HG02840 (cell line): ENCODE data around the gene CNIH3.

Source experiments
- ATAC-seq: cut with Tn5 transposase; IDR thresholded peaks from one replicate; pipeline ENCODE4 v1.9.1; 2021; ENCODE audit warnings: mild to moderate bottlenecking, moderate library complexity, moderate number of reproducible peaks; ENCODE audit not compliant: unreplicated experiment, low FRiP score

The CNIH3 gene

DNA sequence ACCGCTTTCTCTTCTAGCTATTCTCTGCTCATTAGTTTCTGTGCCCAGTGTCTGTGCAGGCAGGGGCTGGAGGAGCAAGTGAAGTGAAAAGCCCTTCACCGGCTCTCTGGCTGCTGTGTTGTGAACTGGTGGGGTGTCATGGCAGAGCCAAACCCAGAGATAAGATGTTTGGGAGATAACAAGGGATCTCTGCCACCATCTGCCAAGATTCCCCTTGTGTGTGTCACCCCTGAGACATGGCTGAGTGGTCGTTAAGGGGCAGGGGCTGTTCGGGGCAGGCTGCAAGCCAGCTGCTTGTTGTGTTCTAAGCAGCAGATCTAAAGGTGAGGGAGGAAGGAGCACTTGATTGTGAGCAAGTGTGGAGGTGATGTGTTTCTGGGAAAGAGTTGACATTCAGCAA lies 24.5 kb downstream of the CNIH3 start:
- ATAC-seq: no peak

DNA sequence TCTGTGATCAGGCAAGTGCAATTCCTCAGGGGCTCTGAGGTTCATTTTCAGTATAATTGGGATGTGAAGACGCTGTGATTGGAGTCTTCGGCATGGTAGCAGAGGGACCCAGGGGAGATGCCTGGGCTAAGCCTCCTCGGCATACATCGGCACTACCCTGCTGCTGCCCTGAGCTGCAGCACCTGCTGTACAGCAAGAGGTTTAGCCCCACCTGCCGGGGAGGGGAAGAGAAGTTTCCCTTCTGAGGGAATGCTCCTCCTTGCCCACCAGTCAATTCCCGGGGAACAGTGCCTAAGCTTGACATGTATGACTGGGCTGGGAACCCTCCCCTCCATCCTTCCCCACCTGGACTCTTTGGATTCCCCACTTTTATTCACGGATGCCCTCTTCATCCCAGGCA lies 24.9 kb downstream of the CNIH3 start:
- no peak for ATAC-seq

DNA sequence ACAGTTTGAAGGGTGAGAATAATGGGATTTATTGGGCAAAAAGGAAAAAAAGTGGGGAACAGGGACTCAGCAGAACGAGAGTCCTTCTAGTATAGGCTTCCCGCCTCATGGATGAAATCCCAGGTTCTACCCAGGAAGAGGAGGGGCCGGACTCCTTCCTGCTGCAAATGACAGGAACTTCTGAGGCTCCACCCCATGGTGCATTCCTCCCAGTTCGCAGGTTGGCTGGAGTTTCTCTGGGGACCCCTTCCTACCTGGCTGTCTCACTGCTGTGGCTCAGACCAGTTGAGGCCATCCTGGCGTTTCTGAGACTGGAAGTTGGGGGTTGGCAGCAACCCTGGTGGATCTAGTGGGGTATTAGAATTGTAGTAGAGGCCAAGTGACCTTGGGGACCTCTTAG lies 27.5 kb downstream of the CNIH3 start:
- no peak for ATAC-seq

DNA sequence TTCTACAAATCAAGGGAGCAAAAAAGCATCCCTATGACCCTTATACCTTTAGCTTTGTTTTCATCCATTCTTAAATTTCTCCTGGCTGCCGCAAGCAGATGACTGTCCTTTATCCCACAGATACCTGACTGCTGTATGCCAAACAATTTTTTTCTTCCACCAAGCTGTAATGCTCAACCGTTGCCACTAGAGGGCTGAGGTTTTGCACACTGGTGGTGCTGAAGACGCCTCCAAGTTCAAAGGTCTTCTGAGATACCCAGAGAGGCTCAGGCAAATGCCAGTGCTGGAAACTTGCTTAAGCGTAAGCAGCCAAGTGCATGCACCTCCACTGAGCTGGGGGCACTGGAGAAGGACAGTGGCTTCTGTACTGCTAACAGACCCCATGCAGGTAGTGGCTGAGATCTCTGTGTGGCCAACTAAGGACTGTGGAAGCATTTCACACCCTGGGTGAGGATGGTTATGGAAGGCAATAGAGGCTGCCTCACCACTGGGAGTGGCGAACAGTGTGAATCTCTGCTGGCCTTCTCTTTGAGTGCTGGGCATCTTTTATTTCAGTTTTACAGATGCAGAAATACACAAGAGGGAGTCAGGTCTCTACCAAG lies 28.5 kb downstream of the CNIH3 start:
- ATAC-seq: peak; percentile 53

DNA sequence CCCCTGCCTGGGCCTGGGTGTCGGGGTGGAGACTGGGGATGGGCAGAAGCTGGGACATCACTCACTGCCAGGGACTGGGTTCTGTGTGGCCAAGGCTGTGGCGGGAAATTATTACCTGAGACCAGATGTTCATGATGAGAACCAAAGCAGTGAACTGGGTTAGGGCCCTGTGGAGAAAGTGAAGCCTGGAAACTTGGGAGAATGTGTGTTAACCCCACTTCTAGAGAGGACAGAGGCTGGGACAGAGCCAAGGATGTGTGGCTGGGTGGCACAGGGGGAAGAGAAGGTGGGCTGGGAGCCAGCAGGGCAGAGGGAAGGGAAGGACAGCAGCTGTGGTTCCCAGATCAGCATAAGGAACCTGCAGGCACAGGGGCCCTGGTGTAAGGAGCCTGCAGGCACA lies 31.3 kb downstream of the CNIH3 start:
- ATAC-seq: no peak

DNA sequence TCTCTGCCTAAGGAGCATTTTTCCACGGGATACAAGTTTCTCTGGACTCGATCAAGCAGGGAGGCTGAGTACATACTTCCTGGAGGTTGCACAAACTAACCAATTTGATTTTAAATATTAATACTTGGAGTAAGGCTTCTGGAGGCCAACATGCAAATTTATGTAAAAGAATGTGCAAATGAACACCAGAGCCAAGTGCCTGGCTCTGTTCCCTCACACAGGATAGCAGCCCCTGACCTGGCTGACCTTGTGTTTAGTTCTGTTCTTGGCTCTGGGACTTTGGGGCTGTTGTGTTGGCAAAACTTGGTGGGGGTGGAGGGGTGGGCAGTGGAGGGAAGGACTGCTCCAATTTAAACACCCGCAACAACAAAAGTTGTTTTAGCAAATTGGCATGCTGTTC lies 34.2 kb downstream of the CNIH3 start:
- no peak for ATAC-seq

DNA sequence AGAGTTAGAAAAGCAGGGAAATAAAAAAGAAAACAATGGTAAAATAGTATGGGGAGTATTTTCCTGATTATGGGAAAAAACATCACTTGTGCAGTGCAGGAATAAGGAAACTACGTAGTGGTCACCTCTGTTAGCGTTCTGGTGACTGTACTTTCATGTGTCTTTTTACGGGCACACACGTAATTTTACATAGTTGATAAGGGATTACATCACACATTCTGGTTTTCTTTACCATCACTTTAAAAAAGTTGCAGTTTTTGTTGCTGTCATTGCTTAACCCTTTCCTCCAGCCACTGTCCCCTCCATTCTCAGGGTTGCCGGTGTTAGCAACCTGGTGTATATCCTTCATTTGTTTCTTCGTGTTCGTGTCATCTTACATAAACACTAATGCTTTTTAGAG lies 35.1 kb downstream of the CNIH3 start:
- ATAC-seq: no peak

DNA sequence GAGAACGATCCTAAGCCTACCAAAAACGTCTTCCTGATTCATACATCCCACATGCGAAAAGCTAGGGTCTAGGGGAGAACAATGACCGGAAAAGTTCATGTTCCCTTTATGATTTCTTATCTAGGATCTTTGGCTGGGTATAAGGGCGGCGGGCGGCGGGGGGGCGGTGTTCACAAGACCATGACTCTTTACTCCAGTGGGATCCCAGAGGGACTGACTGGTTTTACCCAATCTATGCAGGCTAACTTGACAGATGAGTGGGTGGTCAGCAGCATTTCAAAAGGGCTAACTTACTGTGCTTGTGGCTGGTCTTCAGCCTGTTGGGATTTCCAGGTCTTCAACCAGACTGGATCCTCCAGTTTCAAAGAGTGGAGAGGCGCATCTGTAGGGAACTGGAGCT lies 40.3 kb downstream of the CNIH3 start:
- ATAC-seq: no peak

DNA sequence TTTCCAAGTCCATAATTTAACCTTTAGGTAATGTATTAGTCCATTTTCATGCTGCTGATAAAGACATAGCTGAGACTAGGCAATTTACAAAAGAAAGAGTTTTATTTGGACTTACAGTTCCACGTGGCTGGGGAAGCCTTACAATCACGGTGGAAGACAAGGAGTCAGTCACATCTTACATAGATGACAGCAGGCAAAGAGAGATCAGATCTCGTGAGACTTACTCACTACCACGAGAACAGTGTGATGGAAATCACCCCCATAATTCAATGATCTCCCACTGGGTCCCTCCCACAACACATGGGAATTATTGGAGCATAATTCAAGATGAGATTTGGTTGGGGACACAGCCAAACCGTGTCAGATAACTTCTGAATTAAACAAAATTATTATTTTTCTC lies 44.0 kb downstream of the CNIH3 start:
- ATAC-seq: no peak

DNA sequence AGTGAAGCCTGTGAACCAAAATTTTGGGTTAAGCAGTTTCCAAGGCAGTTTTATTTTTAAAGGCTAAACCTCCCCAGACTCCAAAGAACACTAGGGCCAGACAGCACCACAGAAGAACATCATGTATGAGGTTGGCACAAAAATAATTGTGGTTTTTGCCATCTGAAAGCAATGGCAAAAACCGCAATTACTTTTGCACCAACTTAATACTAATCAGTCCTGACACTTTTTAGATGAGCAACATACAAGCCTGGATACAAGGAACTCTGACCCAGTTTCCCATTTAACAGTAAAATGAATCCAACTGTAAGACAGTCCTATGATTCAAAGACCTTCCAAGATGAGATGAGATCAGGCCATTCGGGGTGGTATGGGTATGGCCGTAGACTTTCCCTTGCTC lies 46.8 kb downstream of the CNIH3 start:
- no peak for ATAC-seq

DNA sequence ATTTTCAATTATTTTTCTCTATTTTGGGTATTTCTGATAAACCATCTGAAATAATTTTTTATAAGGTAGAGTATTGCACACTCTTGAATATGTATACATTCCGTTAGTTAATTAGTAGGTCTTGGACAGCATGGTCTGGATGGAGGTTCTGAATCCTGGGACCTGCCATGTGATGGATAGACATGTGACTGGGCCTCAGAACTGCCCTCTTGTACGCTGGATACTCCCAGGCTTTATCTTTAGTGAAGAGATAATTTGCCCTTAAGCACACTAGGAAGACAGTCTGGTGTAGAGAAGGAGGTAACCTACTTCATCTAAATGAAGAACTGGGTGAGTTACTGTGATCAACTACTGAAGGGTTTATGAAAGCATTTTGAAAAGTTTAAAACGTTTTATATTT lies 48.9 kb downstream of the CNIH3 start:
- no peak for ATAC-seq

DNA sequence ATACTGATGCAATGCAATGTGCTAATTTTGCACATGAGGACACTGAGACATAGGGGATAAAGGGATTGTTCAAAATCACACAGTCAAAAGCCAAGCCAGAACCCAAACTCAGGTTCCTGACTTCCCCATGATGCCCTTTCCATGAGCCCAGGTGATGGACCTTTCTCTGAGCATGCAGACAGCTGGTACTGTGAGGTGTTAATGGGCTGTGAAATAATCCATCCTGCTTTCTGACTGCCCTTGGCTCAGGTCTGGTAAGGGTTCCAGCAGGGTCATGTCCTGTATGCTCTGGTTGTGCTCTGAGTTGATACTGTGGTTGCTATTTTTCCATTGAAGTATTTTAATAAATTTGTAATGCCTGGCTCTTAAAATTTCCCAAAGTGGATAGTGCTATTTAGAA lies 50.0 kb downstream of the CNIH3 start:
- no peak for ATAC-seq

DNA sequence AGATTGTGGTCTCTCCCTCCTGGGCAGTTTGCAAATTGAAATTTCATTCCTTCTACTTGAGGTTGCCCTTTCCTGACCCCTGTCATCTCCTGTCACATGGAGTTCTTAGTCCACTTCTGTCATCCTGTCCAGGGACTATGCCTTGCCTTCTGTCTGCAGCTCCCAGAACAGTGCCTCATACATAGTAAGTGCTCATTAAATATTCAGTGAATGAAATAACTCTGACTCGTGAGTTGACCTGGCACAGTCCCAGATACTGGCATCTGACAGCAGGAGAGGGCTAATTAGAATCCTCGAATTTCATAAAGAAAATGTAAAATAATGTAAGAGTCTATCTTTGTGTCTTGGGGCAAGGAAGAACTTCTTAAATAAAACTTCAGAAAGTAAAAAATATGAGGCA lies 50.8 kb downstream of the CNIH3 start:
- ATAC-seq: no peak

DNA sequence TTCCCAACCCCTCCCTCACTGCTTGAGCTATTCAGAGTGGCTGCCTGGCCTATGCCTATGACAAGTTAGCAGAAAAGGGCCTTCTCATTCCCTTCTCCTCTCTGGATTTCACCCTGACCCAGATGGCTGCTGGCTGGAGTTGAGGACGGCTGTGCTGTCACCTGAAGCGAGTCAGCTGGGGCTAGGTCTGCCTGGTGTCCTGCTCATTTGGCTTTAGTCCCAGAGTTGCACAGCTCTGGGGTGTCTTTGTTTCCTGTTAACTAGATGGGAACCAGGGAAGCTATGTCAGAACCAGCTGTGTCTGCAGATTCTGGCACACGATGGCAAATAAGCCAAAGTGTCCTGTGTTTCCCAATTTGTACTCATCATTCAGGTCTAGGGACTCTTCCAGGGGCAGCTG lies 52.9 kb downstream of the CNIH3 start:
- ATAC-seq: no peak

DNA sequence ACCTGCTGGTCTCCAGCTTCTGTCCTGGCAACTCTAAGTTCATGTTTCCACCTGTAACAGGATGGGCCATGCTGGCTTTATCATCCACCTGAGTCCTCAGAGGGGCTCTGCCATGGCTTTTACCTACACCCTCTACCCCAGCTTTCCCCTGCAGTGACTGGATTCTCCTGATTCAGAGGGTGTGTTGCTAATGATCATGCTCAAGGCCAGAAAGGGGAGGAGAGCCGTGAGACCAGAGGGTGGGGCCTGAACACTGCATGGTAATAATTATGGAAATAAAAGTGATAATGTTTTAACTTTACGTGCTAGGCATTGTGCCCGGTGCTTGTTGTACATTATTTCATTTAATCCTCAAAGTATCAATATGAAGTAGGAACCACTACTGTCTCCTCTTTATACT lies 53.3 kb downstream of the CNIH3 start:
- no peak for ATAC-seq

DNA sequence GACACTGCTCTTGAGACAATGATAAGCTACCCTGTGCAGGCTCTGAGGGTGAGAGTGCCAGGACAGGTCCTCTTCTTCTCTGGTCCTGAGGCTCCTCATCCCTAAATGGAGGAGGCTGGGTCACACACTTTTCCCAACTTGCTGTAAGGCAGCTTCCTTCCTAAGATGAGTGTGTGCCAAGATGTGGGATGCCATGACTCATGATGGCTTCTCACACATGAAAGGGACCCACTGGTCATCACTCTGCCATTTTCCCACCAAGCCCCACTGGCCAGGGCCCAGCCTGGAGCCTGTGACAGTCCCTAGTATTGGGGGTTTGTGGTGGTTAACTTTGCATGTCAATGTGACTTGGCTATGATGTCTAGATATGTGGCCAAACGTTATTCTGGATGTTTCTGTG lies 54.4 kb downstream of the CNIH3 start:
- ATAC-seq: no peak

DNA sequence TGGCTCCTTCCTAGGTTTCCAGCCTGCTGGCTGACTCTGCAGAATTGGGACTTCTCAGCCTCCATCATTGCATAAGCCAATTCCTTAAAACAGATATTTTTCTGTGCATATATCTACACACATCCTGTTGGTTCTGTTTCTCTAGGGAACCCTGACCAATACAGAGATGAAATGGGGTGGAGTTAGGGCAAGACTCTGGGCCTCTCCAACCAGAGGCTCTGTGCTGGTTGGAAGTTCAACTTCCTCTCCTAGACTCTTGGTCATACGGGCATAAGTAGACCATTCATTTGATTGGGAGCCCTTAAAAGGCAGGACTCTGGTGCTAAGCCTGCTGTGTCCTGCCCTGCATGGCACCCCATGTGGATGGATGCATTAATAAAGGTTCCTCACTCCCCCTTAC lies 55.0 kb downstream of the CNIH3 start:
- no peak for ATAC-seq

DNA sequence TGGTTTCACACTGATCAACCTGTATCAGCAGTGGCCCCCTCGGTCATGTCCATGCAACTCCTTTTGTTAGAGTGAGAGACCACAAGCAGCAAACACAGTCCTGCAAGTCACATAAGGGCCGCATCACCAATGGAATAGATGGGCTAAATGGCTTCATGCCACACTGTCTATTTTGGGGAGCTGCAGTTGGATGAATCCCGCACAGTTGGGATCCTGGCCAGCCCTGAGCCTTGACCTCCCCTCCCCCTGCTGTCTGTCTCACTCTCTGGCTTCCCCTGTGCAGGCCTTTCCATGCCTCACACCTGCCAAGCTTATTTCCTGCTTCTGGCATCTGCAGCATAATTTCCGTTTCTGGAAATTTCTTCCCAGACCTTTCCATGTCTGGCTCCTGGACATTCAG lies 57.0 kb downstream of the CNIH3 start:
- no peak for ATAC-seq

DNA sequence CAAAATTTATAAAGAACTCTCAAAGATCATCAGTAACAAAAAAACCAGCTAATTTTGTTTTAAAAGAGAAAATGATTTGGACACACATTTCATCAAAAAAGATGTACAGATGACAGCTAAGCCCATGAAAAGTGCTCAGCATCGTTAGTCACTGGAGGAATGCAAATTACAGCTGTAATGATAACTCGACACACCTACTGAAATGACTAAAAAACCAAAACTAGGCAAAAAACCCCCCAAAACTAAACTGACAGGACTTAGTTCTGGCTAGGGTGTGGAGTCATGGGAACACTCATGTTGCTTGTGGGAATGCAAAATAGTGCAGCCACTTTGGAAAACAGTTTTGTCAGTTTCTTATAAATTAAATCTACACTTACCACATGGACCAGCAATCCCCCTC lies 59.5 kb downstream of the CNIH3 start:
- ATAC-seq: no peak

DNA sequence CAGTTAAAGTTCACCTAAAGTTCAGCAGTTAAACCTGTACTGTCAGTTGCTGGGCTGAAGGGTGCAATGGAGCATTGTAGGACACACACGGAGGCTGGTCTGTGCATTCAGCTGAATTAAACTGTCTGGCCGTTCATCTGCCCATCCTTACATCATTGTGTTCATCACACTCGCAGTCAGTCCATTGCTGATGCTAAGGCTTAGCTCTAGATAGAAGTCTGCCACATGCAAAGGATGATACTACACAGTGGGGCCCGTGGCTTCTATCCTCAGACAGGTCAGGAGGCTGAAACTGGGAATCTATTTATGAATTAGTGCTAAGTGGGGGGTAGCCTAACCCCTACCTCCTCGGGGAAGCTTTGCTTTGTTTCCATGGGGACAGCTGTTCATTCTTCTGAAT lies 60.4 kb downstream of the CNIH3 start:
- no peak for ATAC-seq

DNA sequence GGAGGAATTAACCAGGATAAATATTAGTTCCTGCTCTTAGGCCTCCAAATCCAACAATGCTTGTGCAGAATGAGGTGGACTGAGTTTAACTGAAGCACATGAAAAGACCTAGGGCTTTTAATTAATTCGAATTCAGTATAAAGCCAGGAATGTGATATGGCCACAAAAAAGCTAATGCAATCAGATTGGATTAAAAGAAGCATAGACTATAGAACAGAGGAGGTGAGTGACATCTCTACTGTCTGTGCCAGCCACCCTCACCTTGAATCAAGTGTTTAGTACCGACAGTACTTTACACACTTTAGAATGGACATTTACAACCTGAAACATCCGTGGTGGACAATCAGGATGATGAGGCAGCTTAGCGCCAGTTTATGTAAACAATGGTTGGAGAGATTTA lies 62.1 kb downstream of the CNIH3 start:
- ATAC-seq: no peak

DNA sequence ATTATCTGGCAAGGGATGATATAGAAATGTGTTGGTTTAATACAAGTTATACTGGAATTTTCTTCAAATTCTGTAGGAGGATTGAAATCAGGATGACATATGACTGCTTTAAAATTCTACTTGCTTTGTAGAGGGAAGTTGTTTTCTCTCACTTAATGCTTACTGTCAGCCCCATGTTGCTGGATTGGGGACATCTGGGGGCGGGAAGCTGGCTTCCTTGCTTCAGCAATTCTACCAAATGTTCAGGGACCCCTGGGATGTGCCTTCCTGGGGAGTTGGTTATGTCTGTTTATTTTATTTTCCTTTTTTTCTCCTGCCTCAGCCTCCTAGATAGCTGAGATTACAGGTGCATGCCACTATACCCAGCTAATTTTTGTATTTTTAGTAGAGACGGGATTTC lies 63.5 kb downstream of the CNIH3 start:
- ATAC-seq: no peak

DNA sequence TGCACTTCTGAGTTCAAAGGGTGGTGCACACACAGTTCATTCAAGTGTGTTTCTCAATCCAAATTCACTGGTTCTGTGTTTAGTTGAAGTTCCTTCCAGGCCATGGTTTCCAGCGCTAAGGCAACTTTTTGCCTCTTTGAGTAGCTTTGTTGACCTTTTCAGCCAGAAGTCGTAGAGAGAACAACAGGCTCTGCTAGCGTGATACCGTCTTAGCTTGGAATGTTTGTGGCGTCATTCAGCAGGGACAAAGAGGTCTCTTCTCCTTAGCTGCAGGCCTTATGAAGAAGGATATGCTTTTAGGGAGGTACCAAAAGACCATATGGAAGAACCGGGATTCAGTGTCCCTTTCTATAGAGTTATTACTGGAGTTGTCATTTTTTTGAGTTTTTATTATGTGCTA lies 65.7 kb downstream of the CNIH3 start:
- no peak for ATAC-seq
